Stimulated activated CD4-positive, alpha-beta T cell treated with anti-CD3 and anti-CD28 coated beads, Interleukin-15, amount 100 ng/mL, for 24 hours (primary cell): Measurements from ENCODE around the gene PTGES2.
"Not testable (repeated sequence)": the region's sequence is repeated elsewhere in the genome, so short reads cannot be mapped to it uniquely, and the experiment has no call there.

Source experiments
- DNase-seq: peaks from one replicate; pipeline ENCODE4 v3.0.0-alpha.2; 2020

PTGES2 gene

GRCh38 chr9:128085943-128086342, 41.6 kb downstream of the PTGES2 start:
- DNase-seq, result no peak

GRCh38 chr9:128084746-128085145, 42.8 kb downstream of the PTGES2 start:
- DNase-seq, result no peak

- no peak for DNase-seq
These were observed 45.4 kb downstream of the PTGES2 start for GRCh38 chr9:128082151-128082550.

- no peak for DNase-seq
These were observed 46.5 kb downstream of the PTGES2 start for GRCh38 chr9:128081056-128081455.

GRCh38 chr9:128080206-128080605, 47.3 kb downstream of the PTGES2 start:
- no peak for DNase-seq

GRCh38 chr9:128078504-128079434, 48.8 kb downstream of the PTGES2 start:
- DNase-seq, result no peak

GRCh38 chr9:128077847-128078503, 49.6 kb downstream of the PTGES2 start:
- no peak for DNase-seq

GRCh38 chr9:128073253-128073886, 54.2 kb downstream of the PTGES2 start:
- DNase-seq, result no peak

- peak; percentile 70 for DNase-seq
These were observed 55.1 kb downstream of the PTGES2 start for GRCh38 chr9:128072144-128073021.

GRCh38 chr9:128071475-128071874, 56.1 kb downstream of the PTGES2 start:
- DNase-seq, result not testable (repeated sequence)

GRCh38 chr9:128070874-128071273, 56.7 kb downstream of the PTGES2 start:
- no peak for DNase-seq
